Ovary (tissue), 3 donors: ENCODE measurements around the gene FHOD3.

ENCODE experiments used
- EP300 ChIP-seq: sonication (generic); formaldehyde crosslinking; IDR thresholded peaks from one replicate; pipeline ENCODE4 v1.6.1; 2017; ENCODE audit warnings: antibody characterized with exemption
- POLR2A ChIP-seq: fragments of 450-650 bp; IDR thresholded peaks from one replicate; pipeline ENCODE4 v1.6.1; 2017; ENCODE audit warnings: antibody characterized with exemption, mild to moderate bottlenecking, moderate library complexity
- TF ChIP-seq, protein P1 (sequence below), 3 donors: fragments of 450-650 bp in 2 of 3; fragments of 200-600 bp in 1 of 3; IDR thresholded peaks; one replicate each; pipeline versions ENCODE4 v1.5.1 to v1.8.0; 2016 to 2022; ENCODE audit warnings: antibody characterized with exemption in 3 of 3, mild to moderate bottlenecking in 1 of 3
- donor health status: DM: no; HTN: no; CAD: no.

DNA sequence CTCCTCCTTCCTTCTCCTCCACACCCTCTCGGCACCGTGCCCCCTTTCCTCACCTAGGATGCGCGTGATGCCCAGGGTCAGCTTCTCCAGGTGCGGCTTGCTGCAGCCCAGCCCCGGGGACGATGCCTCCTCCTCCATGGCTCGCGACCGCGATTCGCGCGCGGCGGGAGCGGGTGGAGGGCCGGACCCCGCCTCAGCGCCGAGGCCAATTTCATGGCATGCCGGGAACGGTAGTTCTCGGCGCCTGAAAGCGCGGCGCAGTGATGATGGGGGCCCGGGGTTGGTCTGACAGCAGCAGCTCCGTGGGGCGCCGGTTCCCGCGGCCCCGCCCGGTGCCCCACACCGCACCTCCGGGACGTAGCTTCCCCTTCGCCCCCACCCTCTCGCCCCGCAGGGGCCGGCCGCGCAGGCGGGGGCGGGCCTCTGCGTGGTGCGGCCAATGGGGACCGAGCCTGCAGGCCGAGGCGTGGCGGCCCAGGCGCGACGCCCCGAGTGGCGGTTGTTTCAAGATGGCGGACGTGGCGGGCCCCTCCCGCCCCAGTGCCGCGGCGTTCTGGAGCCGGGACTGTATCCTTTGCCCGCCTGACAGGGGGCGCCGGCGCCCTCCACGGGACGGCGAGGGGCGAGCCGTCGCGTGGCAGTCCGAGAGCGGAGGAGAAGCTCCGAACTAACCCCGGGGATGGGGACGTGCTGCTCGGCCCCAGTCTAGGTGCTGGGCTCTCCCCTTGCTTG lies 531.3 kb downstream of the FHOD3 start, which contains the start of the genes KIAA1328 and TPGS2:
- TF ChIP-seq POLR2A (peak; percentile 59), EP300 (no peak)
- TF ChIP-seq, protein P1, sequence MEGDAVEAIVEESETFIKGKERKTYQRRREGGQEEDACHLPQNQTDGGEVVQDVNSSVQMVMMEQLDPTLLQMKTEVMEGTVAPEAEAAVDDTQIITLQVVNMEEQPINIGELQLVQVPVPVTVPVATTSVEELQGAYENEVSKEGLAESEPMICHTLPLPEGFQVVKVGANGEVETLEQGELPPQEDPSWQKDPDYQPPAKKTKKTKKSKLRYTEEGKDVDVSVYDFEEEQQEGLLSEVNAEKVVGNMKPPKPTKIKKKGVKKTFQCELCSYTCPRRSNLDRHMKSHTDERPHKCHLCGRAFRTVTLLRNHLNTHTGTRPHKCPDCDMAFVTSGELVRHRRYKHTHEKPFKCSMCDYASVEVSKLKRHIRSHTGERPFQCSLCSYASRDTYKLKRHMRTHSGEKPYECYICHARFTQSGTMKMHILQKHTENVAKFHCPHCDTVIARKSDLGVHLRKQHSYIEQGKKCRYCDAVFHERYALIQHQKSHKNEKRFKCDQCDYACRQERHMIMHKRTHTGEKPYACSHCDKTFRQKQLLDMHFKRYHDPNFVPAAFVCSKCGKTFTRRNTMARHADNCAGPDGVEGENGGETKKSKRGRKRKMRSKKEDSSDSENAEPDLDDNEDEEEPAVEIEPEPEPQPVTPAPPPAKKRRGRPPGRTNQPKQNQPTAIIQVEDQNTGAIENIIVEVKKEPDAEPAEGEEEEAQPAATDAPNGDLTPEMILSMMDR (IDR thresholded peaks at IDR 0.05): peak in 1 of 3 donors; percentile 39
